GM21367 (cell line): ENCODE data around the gene VAX1.
"Not testable (repeated sequence)": the region's sequence is repeated elsewhere in the genome, so short reads cannot be mapped to it uniquely, and the experiment has no call there.

ENCODE experiments used
- ATAC-seq: cut with Tn5 transposase; IDR thresholded peaks from one replicate; pipeline ENCODE4 v1.9.1; 2021; ENCODE audit not compliant: unreplicated experiment

VAX1 gene

GRCh38 chr10:117137911-117138642, at the start of gene VAX1:
VAX1 (minus strand) TSS chr10:117138270; CDS start chr10:117138056, 214 bp downstream.
- ATAC-seq = no peak

GRCh38 chr10:117186832-117187615, 49.0 kb upstream of the VAX1 start:
- ATAC-seq = no peak

DNA sequence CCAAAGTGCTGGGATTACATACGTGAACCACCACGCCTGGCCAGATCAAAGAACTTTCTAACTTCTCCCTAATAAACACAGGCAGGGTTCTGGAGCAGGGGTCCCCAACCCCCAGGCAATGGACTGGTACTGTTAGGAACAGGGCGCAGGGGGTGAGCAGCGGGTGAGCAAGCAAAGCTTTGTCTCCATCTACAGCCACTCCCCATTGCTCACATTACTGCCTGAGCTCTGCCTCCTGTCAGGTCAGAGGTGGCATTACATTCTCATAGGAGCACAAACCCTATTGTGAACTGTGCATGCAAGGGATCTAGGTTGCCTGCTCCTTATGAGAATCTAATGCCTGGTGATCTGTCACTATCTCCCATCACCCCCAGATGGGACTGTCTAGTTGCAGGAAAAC, 47.7 kb upstream of the VAX1 start:
- not testable (repeated sequence) for ATAC-seq

GRCh38 chr10:117184821-117185220, 46.8 kb upstream of the VAX1 start:
- no peak for ATAC-seq

DNA sequence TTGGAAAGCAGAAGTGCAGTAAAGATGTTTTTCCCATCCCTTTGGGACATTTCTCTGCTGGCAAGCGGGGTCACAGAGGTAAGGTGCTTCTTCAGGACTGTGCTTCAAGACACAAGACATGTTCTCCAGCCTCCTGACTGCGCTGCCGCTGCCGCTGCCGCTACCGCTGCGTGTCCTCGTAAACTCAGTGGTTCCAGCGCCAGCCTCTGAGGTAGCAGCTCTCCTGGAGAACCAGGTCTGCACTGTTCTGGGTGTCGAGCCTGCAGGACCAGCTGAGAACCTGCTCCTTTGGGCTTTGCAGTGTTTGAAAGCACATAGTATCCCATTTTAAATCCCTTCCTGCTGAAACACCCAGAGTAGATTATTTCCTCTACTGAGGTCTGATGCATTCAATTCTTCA, 46.2 kb upstream of the VAX1 start:
- ATAC-seq = no peak

- ATAC-seq = no peak
These were observed 40.1 kb upstream of the VAX1 start for GRCh38 chr10:117178190-117178589.

DNA sequence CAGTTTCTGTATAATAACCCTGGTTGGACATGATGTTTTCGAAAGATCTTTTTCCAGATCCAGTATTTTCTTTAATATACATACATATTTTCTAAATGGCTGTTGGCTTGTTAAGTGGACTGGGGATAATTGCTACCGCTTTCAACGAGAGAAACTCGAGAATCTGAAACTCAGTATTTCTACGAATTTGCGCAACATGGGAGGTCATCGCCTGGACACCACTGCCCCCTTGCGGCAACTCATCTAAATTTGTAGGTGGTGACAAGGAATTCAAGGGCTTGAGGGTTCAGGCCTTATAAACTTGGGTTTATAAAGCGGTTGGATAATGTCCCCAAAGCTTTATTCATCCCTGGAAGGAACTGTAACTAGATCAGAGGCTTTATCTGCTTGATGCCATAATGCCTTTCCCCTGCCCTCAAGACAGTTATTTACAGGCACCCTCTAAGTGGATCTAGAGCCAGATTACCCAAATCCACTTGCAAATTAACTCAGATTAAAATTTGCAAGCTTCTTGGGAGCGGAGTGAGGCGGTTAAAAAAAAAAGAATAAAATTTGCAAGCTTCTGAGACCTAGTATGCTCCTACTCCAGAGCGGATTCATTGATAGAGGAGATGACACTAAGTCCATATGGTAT, 37.9 kb upstream of the VAX1 start:
- ATAC-seq = peak; percentile 57

GRCh38 chr10:117175215-117175900, 37.3 kb upstream of the VAX1 start:
- peak; percentile 28 for ATAC-seq

- ATAC-seq = peak; percentile 82
These were observed 36.6 kb upstream of the VAX1 start for GRCh38 chr10:117174439-117175214.

DNA sequence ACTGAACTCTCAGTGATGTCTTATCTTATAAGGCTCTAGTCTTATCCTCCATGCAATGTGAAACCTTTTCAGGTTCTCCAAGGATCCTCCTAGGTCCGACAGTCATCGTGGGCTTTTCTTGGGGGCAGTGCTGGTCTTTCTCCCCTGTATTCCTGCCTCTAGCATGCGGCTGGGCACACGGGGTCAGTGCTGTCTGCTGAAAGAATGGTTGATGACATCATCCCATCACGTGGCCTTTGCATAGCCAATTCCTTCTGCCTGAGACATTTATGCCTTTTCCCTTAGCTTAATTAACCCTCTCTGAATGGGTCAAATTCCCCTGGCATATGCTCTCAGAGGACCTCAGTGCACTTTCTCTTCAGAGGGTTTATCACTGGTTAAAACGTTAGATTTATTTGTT, 32.2 kb upstream of the VAX1 start:
- no peak for ATAC-seq

DNA sequence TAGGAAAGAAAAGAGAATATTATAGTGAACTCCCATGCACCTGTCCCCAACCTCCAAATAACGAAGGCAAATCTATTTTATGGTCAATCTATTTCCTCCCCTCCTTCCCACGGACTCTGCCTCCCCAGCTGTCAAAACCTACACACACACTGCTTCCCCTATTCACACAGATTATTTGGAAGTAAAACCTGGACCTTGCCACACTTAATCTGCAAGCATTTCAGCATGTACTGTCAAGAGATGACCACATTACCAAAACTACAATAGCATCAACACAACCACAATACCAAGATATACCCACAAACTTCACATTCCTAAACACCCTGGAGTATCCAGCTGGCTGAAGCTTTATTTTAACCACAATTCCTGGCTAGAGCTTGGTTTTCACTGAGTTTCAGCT, 31.4 kb upstream of the VAX1 start:
- ATAC-seq = no peak

- ATAC-seq = no peak
These were observed 30.7 kb upstream of the VAX1 start for GRCh38 chr10:117168729-117169128.

GRCh38 chr10:117167789-117168674, 30.0 kb upstream of the VAX1 start:
- no peak for ATAC-seq

- ATAC-seq = no peak
These were observed 29.3 kb upstream of the VAX1 start for GRCh38 chr10:117167346-117167788.

DNA sequence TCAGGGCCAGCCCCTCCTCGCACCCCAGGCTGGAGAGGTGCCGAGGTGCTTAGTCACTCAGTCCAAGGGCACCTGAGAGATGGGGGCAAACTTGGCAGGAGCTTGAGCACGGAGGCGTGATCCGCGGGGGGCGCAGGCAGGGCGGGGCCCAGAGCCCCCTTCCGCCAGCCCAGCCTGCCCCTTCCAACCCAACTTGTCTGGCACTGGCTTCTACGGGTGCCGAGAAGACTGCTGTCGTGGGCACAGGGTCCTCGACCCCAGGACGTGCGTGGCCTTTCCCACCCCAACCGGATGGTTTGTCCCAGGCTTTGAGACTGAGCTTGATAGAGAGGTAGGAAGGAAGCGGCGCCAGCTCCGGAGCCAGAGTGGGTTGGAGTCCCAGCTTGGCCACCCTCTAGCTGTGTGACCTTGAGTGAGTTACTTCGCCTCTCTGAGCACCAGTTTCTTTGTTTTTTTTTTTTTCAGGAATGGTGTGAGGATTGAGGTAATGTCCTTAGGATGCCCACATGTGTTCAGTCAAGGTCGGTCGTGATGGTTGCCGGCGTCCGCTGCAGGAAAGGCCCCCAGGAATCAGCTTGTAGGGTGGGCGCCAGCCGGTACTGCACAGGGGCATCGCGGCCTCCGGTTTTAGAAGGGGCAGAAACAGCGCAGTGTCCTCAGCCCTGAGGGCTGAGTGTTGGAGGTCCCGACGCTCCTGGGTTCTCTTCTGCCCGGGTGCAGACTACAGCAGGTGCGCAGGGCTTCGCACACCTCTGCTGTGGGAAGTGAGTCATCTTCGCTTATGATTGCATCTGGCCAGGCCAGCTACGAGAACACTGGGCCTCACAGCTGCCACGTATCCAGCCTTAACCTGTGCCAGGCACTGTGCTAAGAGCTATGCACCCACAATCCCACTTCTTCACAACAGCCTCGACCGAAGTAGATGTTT, 28.6 kb upstream of the VAX1 start:
- no peak for ATAC-seq

DNA sequence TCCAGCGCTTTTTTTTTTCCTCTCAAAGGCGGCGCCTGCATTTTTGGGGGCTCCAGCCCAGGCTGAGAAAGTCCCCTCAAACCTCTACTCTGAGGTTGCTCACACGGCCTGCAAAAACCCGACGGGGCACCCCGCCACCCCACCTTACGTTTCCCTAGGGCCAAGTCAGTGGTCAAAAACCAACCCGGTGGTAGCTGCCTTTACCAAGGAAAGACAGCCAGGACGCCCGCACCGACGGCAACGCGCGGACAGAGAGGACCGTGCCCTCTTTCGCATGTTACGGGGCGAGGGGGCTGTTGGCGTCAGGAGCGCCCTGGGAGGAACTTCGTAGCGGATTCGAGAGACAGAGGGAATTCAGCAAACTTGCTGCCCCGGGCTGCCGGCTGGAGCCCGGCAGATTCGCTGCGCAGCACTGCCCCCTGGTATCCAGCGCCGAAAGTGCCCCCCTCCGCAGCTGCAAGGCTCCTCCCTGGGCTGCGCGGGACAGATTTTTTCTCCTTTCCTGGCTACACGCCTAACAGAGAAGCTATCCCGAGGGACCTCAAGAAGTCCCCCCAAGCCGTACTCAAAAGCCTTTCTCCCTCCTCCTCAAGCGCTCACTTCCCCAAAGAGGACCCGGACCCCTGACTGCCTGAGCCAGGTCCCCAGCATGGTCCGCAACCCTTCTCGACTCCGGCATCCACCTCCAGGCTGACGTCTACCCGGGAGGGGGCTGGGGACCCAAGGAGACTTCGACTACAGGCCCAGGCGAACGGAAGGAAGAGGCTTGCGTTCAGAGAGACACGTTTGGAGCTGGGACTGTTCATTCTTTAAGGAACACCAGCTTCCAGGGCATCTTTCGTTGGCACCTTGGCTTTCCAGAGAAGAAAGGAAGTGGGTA, 27.7 kb upstream of the VAX1 start:
- ATAC-seq = no peak
